KMS-11 (cell line): ENCODE measurements around the gene KCNG4.
A peak's percentile ranks its signal among the peaks of the same experiment; 100 is the strongest.

Experiments used
- H2AFZ ChIP-seq: fragments of 200-600 bp; sonication (generic); 2 replicates; pipeline ENCODE4 v1.6.1; 2016; ENCODE audit warnings: antibody characterized with exemption, mixed run types, low read depth
- H3K27ac ChIP-seq: fragments of 200-600 bp; sonication (generic); 2 replicates; pipeline ENCODE4 v1.6.1; 2016; ENCODE audit warnings: mild to moderate bottlenecking, mixed run types
- H3K27me3 ChIP-seq: fragments of 200-600 bp; sonication (generic); 2 replicates; pipeline ENCODE4 v1.6.1; 2017; ENCODE audit warnings: mild to moderate bottlenecking, low read depth, mixed run types, moderate library complexity; ENCODE audit not compliant: insufficient read depth
- H3K36me3 ChIP-seq: fragments of 200-600 bp; sonication (generic); 2 replicates; pipeline ENCODE4 v1.6.1; 2017; ENCODE audit warnings: mild to moderate bottlenecking, mixed run types; ENCODE audit not compliant: insufficient read depth
- H3K4me1 ChIP-seq: fragments of 200-600 bp; sonication (generic); 2 replicates; pipeline ENCODE4 v1.6.1; 2016; ENCODE audit warnings: mild to moderate bottlenecking, low read depth, mixed run types; ENCODE audit not compliant: poor library complexity, severe bottlenecking
- H3K4me2 ChIP-seq: fragments of 200-600 bp; sonication (generic); 2 replicates; pipeline ENCODE4 v1.7.0; 2016; ENCODE audit warnings: mild to moderate bottlenecking, mixed run types
- H3K4me3 ChIP-seq: fragments of 200-600 bp; sonication (generic); IDR thresholded peaks from 2 replicates; pipeline ENCODE4 v1.6.1; 2017; ENCODE audit warnings: low read depth, low read length, mixed read lengths; ENCODE audit not compliant: insufficient read depth
- H3K79me2 ChIP-seq: fragments of 200-600 bp; sonication (generic); 2 replicates; pipeline ENCODE4 v1.6.1; 2016; ENCODE audit warnings: low read depth, mixed run types; ENCODE audit not compliant: insufficient read depth
- H3K9ac ChIP-seq: fragments of 200-600 bp; sonication (generic); 2 replicates; pipeline ENCODE4 v1.6.1; 2016; ENCODE audit warnings: mild to moderate bottlenecking, mixed run types
- H4K20me1 ChIP-seq: fragments of 200-600 bp; sonication (generic); 2 replicates; pipeline ENCODE4 v1.6.1; 2016; ENCODE audit warnings: mild to moderate bottlenecking, mixed run types; ENCODE audit not compliant: insufficient read depth
- TF ChIP-seq, protein P1 (sequence below): fragments of 200-600 bp; sonication (generic); conservative IDR thresholded peaks from 2 replicates; pipeline ENCODE4 v1.6.1; 2017; ENCODE audit warnings: low read depth, mild to moderate bottlenecking, antibody characterized with exemption, low read length, moderate library complexity, mixed read lengths

KCNG4 gene

DNA sequence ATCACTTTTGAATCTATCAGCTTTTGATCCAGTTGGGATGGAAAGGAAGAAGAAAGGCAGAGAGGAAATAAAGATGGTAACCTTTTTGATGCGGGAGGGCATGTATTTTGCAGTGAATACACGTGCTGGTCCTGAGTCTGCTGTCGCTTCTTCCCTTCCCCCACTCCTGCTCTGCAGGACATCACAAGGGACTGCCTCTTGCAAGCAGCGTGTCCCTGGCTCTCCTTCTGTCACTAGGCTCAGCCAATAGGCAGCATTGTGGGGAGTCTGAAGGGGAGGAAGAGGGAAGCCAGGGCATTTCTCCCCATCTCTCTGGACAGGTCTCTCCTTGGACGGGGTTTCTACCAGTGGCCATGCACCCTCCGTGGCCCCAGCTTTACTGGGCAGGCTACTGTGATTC lies 39.2 kb upstream of the KCNG4 start:
- TF ChIP-seq, protein P1, sequence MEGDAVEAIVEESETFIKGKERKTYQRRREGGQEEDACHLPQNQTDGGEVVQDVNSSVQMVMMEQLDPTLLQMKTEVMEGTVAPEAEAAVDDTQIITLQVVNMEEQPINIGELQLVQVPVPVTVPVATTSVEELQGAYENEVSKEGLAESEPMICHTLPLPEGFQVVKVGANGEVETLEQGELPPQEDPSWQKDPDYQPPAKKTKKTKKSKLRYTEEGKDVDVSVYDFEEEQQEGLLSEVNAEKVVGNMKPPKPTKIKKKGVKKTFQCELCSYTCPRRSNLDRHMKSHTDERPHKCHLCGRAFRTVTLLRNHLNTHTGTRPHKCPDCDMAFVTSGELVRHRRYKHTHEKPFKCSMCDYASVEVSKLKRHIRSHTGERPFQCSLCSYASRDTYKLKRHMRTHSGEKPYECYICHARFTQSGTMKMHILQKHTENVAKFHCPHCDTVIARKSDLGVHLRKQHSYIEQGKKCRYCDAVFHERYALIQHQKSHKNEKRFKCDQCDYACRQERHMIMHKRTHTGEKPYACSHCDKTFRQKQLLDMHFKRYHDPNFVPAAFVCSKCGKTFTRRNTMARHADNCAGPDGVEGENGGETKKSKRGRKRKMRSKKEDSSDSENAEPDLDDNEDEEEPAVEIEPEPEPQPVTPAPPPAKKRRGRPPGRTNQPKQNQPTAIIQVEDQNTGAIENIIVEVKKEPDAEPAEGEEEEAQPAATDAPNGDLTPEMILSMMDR: no peak
- Histone ChIP-seq H3K9ac (no peak overlapping the region), H3K79me2 (no peaks in the 10 kb centered on the region), H3K4me2 (no peak overlapping the region), H2AFZ (no peak overlapping the region), H3K4me1 (no peaks in the 10 kb centered on the region), H3K4me3 (no peak overlapping the region), H4K20me1 (no peaks in the 10 kb centered on the region), H3K27ac (no peak overlapping the region), H3K36me3 (no peaks in the 10 kb centered on the region), H3K27me3 (peaks cover 67% of the 10 kb centered on the region)

DNA sequence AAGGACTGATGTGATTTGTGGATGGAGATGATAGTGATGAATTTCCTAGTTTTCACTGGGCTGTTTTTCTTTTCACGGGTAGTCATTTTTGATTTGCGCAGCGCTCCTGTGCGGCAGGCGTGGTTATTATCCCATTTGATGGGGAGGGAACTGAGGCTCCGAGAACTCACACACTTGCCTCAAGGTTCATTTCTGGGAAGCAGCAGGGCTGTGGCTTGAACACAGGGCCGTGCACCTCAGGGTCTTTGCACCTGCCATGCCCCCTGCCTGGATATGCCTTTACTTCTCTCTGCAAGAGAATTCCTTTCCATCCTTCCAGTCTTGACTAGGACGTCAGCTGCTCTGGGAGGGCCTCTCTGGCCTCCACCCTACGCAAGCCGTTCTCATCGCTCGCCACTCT lies 38.5 kb upstream of the KCNG4 start:
- Histone ChIP-seq H3K79me2 (no peaks in the 10 kb centered on the region), H3K27me3 (peaks cover 62% of the 10 kb centered on the region), H3K9ac (no peak overlapping the region), H3K27ac (no peak overlapping the region), H3K4me3 (no peak overlapping the region), H4K20me1 (no peaks in the 10 kb centered on the region), H3K4me1 (no peaks in the 10 kb centered on the region), H3K4me2 (no peak overlapping the region), H2AFZ (no peak overlapping the region), H3K36me3 (no peaks in the 10 kb centered on the region)
- TF ChIP-seq, protein P1: no peak

DNA sequence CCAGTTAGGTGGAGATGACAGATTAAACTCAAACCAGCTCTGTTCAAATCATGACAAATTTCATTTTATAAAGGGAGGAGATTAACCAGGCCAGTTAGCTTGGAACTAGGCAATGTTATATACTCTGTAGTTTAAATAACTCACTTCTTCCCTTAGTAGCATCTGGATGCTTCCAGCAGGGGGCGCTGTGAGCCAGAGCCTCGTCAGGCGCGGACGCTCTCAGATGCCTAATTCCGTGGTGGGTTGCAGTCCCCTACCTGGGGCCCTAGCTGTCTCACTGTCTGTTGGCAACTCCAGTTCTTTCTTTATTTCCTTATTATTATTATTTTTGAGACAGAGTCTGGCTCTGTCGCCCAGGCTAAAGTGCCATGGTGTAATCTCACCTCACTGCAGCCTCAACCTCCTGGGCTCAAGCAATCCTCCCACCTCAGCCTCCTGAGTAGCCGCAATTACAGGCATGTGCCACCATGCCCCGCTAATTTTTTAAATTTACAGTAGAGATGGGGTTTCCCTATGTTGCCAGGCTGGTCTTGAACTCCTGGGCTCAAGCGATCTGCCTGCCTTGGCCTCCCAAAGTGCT lies 37.5 kb upstream of the KCNG4 start:
- H2AFZ ChIP-seq: no peak overlapping the region
- H3K79me2 ChIP-seq: no peaks in the 10 kb centered on the region
- no peak overlapping the region for H3K4me2 ChIP-seq
- no peaks in the 10 kb centered on the region for H3K36me3 ChIP-seq
- H3K27ac ChIP-seq: no peak overlapping the region
- no peaks in the 10 kb centered on the region for H3K4me1 ChIP-seq
- TF ChIP-seq, protein P1: peak; percentile 77
- no peak overlapping the region for H3K9ac ChIP-seq
- no peaks in the 10 kb centered on the region for H4K20me1 ChIP-seq
- no peak overlapping the region for H3K4me3 ChIP-seq
- peaks cover 60% of the 10 kb centered on the region for H3K27me3 ChIP-seq

DNA sequence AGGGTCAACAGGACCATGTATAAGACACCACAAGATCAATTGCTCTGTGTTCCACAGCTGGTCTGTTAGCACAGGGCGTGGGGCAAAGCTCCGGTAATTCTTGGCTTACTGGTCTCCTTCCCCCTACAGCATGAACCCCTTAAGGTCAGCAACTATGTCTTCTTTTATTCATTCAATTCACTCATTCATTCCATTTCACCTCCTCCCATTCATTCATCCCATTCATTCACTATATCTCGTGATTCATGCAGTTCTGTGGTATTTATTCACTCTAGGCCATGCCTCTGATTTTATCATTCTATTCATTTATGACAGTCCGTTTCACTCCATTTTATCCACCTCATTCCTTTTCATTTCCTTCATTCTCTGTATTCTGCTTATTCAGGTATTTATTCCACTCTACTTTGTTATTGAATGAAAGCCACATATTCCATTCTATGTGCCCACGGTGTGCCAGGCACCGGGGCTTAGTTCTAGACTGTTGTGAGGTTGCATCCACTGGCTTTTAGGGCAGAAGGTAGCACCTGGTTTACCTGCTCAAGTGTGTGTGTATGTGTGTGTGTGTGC lies 35.9 kb upstream of the KCNG4 start:
- H2AFZ ChIP-seq: no peak overlapping the region
- H3K4me2 ChIP-seq: no peak overlapping the region
- H3K27me3 ChIP-seq: peaks cover 56% of the 10 kb centered on the region; the same call in 1 of the 2 replicates
- H3K4me3 ChIP-seq: no peak overlapping the region
- no peaks in the 10 kb centered on the region for H4K20me1 ChIP-seq
- no peaks in the 10 kb centered on the region for H3K36me3 ChIP-seq
- no peak overlapping the region for H3K9ac ChIP-seq
- no peaks in the 10 kb centered on the region for H3K4me1 ChIP-seq
- H3K79me2 ChIP-seq: no peaks in the 10 kb centered on the region
- no peak overlapping the region for H3K27ac ChIP-seq
- TF ChIP-seq, protein P1: no peak
